Activated naive CD8-positive, alpha-beta T cell treated with anti-CD3 and anti-CD28 coated beads, Interleukin-2, amount 50 U/mL, for 16 hours (primary cell): ENCODE data around the gene CD55.

Source experiments
- DNase-seq: peaks from one replicate; pipeline ENCODE4 v3.0.0-alpha.2; 2020; ENCODE audit warnings: low read depth, low spot score

CD55 gene, protein sequence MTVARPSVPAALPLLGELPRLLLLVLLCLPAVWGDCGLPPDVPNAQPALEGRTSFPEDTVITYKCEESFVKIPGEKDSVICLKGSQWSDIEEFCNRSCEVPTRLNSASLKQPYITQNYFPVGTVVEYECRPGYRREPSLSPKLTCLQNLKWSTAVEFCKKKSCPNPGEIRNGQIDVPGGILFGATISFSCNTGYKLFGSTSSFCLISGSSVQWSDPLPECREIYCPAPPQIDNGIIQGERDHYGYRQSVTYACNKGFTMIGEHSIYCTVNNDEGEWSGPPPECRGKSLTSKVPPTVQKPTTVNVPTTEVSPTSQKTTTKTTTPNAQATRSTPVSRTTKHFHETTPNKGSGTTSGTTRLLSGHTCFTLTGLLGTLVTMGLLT

GRCh38 chr1:207321079-207321789, at the start of gene CD55:
CD55 (plus strand) TSS chr1:207321678; CDS start chr1:207321766, 88 bp downstream.
- DNase-seq: peak; percentile 97

DNA sequence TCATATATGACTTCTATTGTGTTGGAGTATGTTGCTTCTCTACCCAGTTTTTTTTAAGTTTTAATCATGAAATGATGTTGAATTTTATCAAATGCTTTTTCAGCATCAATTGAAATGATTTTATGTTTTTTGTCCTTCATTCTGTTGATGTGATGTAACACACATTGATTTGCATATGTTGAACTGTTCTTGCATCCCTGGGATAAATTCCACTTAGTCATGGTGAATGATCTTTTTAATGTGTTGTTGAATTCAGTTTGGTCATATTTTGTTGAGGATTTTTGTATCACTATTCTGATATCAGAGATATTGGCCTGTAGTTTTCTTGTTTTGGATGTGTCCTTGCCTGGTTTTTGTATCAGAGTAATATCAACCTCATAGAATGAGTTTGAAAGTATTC, 46.6 kb upstream of the CD55 start:
- DNase-seq: no peak

- no peak for DNase-seq
These were observed 45.0 kb upstream of the CD55 start for GRCh38 chr1:207276465-207276864.

- DNase-seq: no peak
These were observed 44.2 kb upstream of the CD55 start for GRCh38 chr1:207277241-207277640.

DNA sequence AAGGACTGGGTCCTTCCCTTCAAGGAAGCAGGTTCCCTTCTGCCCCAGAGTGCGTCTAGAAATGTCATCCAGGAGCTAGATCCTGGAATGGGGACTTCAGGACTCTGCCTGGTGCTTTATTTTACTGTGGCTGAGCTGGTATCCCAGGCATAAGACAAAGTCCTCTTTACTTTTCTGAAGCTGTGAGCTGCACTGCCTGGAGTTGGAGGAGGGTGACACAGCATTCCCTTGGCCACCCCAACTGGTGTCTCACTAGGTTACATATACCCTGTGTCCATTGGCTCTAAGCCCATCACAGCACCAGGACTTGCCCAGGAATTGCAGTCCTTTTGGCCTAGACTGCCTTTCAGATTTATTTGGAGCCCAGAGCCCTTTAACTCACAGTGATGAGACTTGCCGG, 41.8 kb upstream of the CD55 start:
- DNase-seq: no peak

DNA sequence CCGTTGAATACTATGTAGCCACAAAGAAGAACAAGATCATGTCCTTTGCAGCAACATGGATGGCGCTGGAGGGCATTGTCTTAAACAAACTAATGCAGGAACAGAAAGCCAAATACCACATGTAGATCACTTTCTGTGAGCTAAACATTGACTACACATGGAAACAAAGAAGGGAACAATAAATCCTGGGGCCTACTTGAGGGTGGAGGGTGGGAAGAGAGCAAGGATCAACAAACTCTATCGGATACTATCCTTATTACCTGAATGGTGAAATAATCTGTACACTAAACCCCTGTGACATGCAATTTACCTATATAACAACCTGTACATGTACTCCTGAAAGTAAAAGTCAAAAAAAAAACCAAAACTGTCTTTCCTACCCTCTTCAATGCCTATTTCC, 40.8 kb upstream of the CD55 start:
- DNase-seq: no peak

DNA sequence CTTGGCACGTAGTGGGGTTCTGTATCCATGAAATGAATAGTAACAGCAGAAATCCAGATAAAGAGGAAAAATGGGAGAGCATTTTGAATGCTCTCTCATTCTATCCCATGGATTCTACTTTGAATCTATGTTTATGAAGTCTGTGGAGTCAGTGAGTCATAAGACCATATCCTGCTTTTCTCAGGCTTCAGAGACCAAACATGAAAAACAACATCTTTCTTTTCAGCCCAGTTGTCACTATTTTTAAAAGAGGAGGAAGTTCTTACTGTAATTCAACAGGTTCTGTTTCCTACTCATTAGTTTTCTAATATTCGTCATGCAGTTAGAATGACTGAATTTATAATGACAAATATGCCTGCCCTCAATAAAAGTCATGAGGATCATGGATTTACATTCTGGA, 39.4 kb upstream of the CD55 start:
- no peak for DNase-seq

DNA sequence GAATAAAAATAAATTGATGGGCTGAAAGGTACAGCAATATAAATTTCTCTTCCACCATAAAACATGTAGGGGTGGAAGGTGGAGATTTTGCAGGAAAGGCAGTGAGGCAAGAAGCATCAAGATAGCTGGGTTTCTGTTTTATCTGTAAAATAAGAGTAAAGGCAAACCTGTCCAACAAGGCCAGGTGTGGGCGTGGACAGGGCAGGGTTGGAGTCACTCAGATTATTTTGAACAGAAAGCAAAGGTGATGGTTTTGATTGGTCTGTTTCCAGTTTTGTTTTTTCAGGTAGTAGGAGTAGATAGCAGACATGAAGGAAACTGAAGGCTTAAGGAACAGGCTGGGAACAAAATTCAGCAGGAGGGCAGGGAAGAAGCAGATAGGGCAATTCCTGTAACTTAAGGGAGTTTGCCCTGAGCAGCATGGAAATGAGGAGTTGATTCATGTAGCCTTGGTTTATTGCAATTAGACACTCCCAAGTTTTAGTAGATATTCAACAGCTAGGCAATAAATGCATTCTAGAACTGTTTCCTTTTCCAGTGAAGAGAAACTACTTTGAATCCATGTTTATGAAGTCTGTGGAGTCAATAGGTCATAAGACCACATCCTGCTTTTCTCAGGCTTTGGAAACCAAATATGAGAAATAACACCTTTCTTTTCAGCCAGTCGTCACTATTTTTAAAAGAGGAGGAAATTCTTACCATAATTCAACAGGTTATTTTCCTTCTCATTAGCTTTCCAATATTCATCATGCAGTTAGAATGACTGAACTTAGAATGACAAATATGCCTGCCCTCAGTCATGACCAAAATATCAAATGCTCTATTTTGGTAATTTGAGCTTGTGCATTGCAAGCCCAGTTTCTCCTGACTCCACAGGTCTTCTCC, 38.7 kb upstream of the CD55 start:
- no peak for DNase-seq

DNA sequence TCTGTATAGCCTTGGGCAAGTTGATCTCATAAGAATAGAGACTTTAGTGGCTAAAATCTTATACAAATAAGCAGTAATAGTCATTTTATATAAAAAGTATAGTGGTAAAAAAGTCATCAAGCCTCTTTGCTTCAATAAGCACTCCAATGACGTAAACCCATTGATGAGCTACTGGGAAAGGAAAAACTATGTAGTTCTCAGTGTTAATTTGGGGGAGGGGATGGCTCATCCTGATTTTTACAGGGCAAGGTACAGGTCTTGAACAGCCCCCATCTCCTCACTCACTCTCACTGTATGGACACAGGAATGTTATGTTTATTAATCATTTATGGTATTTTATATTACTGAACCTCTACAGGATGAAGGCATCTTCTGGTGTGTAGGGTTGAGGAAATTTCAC, 38.1 kb upstream of the CD55 start:
- DNase-seq: no peak

DNA sequence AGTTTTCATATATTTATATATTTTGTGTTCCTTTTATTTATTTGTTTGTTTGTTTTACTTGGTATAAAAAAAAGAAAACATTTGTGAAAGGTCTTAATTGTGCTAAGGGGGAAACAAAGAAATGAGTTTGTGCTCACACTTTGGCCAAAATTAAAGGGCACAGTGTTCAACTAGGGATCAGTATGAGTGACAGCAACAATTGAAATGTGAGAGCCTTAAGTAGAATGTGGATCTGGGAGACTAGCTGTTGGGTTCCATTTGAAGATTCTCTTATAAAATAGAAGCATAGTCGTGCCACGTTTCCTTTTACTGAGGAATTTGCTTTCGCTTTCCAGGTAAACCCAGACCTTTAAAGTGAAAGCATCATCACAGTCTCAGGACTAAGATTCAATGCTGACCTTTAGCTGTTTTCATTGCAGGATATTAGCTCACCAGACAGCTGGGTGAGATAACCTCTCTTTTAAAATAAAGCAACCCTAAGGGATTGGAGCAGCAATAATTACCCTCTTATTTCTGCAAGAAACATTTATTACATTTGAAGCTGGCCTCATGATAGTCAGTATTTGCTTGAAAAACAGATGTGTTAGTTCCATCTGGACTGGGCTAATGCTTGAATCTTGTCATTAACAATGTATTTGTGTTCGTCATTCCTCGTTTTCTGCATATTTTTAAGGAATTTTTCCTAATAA, 37.1 kb upstream of the CD55 start:
- no peak for DNase-seq

GRCh38 chr1:207286786-207287468, 34.6 kb upstream of the CD55 start:
- no peak for DNase-seq

GRCh38 chr1:207288315-207288714, 33.2 kb upstream of the CD55 start:
- no peak for DNase-seq

GRCh38 chr1:207289756-207290155, 31.7 kb upstream of the CD55 start:
- DNase-seq: no peak

GRCh38 chr1:207291723-207292122, 29.8 kb upstream of the CD55 start:
- DNase-seq: no peak

DNA sequence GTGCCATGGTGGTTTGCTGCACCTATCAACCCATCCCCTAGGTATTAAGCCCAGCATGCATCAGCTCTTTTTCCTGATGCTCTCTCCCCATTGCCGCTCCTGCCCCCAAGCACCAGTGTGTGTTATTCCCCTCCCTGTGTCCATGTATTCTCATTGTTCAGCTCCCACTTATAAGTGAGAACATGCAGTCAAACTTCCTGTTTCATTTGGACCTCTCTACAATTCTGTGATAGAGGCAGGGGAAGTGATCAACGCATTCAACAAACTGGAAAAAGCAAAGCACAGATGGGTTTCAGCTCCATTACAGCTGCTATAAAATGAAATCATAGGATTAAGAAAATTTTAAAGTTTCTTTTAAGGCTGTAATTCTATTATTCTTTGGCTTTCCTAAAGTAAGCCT, 23.3 kb upstream of the CD55 start:
- no peak for DNase-seq

DNA sequence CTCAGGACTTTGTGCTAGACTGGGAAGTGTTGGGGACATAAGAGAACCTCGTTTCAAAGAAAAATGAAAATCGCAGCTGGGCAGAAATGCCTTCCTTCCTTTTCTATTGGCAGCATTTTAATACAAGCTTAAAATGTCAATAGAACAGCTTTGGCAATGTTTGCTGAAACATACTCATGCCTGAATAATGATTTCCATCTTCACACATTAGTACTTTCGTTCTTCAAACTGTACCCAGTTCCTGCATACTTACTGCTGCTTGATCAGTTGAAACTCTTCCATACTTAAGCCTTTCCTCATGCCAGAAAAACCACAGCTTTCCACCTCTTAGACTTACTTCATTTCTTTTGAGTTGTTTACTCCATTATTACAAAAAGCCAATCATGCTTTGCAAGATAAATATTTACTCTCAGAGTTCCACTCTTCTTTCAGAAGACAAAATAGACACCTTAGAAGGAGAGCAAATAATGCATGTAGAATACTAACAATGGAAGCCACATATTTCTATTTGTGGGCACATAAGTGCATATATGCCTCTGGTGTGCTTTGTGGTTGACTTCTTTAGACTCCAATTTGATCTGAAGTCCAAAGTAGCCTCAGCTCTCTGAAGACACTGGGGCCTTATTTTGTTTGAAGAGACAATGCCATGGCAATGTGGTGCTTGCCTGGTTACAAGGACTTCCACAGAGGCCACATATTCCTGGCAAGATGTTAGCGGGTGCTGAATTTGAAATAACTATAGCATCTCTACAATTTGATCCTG, 22.7 kb upstream of the CD55 start:
- DNase-seq: no peak

- DNase-seq: no peak
These were observed 20.5 kb upstream of the CD55 start for GRCh38 chr1:207300970-207301369.

- DNase-seq: no peak
These were observed 18.7 kb upstream of the CD55 start for GRCh38 chr1:207302618-207303393.

GRCh38 chr1:207304710-207305488, 16.6 kb upstream of the CD55 start:
- DNase-seq: no peak
